Measurements from ENCODE around the gene RPS2.

DNA sequence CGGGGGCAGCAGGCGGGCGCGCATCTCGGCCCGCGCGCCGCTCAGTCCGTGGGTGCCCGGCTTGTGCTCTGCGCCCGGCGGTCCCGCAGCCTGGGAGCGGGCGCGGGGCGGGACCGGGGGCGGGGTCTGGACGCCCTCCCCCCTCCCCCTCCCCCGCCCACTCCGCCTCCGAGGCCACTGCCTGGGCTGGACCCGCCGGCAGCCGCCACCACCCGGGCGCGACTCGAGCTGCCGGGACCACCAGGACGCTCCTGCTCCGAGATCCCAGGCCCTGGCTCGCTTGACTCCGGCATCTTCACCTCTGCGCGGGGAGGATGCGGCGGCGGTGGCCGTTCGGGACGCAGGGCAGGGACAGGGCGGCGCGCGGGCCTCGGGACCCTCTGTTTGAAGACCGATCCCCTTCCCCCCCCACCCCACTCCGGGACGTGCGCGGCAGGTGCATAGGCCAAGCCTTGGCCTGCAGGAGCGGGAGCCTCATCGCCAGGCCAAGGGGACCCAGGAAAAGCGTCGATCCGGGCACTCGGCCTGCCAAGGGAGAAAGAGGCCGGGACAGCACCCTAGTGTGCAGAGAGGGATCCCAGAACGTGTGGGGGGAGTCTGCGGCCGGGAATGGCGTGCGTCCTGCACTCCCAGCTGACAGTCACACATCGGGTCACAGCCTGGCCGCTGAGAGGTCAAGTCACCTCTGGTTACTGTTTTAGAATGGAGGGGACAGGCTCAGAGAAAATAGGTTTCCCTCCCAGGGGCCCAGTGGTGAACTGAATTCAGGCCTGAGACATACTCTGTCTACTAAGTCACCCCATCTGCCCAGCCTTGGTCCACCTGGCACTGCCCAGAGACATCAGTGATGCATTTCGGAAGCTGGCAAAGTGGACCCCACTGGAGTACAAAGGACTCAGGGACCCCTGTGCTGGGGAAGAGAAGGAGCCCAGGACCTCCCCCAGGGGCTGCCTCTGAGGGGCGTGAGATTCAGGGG lies 46.0 kb downstream of the RPS2 start, which contains the start of gene HS3ST6:
- no peak for TF ChIP-seq POLR2A (IDR thresholded peaks at IDR 0.05; ENCODE audit: low read length)
- no peak for TF ChIP-seq GATA1 (IDR thresholded peaks at IDR 0.05; ENCODE audit: low read depth, low read length)

Measured in erythroblast (primary cell).